Stimulated activated CD4-positive, alpha-beta T cell treated with anti-CD3 and anti-CD28 coated beads, Interleukin-4, amount 100 ng/mL, for 1 hour (primary cell): Measurements from ENCODE around the gene TNFRSF13B.
"Not testable (repeated sequence)": the region's sequence is repeated elsewhere in the genome, so short reads cannot be mapped to it uniquely, and the experiment has no call there.

Source experiments
- DNase-seq: peaks from one replicate; pipeline ENCODE4 v3.0.0-alpha.2; 2020

TNFRSF13B gene

DNA sequence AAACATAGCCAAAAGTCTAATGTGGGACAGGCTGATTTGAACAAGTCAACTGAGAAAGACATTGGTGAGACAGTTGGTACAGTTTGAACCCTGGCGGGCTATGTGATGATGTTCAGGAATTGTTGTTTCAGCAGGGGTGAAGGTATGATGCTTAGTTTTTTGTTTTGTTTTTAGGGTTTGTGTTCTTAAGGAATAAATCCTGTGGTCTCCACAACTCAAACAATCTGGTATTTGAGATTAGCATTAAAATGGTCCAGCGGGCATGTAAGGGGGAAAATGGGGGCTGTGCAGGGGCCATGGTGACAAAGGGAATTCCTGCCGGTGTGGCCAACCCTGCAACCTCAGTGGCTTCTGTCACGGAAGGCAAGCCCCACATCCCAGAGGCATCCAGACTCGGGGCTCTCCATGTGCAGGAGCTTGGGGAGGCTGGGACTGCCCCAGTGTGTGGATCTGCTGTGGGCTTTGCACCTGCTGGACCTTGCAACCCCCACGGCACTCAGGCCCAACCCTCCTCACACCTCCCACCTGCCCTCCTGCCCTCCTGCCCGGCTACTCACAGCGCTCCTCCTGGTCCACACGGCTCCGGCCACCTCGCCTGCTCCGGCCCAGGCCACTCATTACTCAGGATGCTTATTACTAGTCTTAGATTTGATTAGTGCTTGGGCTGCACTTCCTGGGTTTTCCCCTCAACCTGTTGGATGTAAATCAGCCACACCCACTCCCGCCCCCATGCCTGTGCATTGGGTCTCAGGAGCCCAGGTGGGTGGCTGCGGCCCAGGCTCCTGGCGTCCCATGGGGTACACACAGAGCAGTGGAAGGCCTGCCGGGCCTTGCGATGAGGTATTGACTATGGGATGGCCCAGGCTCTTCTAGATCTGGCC lies at the start of gene TNFRSF13B:
TNFRSF13B (minus strand) TSS at position 661 of the 881 bp plus-strand sequence; CDS start at position 618, 43 bp downstream.
- DNase-seq = no peak

DNA sequence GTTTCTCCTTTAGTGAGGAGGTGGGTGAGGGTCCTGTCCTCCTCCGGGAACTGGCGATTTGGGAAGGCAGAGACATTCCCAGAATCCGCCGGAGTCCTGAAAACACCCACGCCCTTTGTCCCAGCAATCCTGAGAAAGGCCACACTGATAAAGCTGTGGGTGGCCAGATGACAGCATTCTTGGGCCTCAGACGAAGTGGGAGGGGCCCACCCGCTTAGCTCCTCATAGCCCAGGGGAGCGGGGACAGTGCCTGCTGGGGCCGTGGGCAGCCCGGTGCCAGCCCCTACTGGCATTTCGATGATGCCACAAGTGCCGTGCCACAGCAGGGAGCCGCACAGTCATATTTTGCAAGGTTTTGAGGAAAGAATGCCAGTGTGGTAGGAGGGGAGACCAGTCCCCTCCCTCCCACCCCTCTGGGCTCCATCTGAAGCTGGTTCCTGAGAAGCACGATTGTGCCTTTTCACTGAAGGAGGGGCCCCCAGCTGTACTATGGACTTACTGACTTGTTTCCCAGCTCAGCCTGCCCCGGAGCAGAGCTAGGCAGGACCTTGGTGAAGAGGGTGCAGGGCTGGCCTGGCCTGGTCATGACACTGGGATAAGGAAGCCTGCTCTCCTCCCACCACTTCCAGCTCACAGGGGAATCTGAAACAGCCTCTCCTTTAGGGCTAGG lies 49.4 kb upstream of the TNFRSF13B start:
- DNase-seq = no peak

DNA sequence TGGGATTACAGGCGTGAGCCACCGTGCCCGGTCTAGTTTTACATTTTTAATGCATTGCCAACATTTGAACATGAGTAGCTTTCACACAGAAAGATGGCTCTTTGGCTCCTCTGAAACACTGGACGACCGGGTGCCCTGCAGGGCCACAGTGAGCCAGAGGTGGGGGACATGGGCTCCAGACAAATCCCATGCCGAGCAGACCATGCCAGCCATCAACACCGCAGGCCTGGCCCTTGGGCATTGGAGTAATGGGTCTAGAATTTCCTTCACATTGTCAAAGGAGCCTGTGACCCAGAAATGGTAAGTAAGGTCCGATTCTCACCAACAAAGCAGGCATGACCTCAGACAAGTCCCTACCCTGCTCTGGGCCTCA lies 48.9 kb upstream of the TNFRSF13B start:
- DNase-seq = no peak

DNA sequence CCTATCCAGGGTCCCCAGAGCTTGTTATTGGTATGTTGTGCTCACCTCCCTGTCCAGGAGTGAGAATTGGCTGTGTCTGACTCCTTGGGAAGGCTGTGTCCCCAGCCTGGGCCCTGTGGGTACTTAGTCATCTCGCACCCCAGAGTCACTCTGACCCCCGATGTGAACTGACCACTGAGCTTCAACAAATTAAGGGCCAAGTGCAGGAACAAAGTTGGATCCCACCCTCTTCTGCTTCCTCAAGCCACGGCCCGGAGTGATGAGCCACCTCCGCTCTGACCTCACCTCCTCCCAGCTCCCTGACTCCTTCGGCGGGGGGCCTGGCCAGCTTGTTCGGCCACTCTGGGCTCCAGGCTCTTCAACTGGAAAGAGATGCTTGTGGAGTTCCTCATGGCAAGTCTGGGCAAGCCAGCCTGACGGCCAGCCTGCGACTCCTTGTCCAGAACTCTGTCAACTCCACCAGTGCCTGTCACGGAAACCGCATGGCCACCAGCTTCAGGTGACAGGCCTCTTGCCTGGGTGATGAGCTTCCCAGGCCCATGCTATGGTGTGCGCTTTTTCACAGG lies 48.1 kb upstream of the TNFRSF13B start:
- DNase-seq = no peak

DNA sequence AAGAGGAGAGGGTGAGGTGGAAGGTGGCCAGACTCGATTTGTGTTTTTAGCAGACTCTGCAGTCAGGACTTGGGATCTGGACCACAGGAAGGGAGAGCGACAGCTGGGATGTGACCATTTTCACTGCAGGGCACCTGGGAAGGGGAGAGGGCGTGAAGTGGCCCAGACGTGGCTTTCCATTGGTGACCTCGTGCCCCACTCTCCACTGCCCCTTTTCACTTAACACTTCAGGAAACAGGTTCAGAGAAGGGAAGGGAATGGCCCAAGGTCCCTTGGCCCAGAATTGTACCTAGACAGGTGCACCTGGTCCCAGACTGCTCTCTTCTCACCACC lies 47.5 kb upstream of the TNFRSF13B start:
- no peak for DNase-seq

DNA sequence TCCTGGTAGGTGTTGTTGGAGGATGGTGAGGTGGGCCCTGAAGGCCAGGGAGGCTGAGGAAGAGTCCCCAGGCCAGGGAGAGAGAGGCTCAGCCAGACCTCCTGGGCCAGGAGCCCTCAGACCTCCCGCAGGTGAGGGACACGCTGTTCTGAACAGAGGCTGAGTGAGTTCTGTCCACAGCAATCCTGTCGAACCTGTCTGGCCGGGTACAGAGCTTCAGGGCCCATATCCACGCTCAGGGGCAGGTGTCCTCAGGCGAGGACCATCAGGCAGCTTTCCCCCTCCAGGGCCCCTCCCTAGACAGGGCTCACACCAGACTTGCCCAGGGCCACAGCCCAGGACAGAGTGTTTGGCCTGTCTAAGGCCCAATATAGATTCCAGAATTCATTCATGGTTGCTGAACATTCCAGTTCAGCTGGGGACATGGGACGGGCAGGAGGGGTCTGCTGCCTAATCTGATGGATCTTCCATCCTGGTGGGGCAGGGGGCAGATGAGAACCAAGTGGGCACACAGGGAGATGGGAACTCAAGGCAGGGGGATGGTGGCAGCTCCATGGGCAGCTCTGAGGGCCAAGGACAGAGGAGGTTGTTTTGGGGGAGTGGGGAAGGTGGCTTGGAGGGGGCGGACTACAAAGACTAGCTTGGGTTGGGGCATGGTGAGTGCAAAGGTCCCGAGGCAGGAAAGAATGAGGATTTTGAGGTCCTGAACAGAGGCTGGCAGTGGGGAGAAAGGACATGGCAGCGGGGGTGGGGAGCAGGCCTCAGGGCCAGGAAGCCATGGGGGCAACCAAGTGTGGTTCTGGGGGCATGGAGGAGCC lies 46.9 kb upstream of the TNFRSF13B start:
- no peak for DNase-seq

DNA sequence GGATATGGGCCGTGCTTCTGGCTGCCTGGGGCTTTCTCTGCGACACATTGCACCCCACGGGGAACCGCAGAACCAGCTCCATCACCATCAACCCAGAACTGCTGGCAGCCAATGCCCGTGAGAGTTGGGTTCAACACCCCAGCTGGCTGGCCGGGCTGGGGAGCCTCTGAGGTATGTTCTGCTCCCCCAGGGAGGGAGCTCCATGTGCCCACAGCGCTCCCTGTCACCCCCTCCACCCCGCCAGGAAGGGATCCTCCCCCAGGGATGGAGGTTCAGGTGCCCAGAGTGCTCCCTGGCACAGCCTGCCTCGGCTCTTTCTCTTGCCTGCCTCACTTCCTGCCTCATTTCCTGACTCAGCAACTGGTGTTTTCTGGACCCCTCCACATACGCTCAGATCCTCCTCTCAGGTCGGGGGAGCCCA lies 46.1 kb upstream of the TNFRSF13B start:
- no peak for DNase-seq

DNA sequence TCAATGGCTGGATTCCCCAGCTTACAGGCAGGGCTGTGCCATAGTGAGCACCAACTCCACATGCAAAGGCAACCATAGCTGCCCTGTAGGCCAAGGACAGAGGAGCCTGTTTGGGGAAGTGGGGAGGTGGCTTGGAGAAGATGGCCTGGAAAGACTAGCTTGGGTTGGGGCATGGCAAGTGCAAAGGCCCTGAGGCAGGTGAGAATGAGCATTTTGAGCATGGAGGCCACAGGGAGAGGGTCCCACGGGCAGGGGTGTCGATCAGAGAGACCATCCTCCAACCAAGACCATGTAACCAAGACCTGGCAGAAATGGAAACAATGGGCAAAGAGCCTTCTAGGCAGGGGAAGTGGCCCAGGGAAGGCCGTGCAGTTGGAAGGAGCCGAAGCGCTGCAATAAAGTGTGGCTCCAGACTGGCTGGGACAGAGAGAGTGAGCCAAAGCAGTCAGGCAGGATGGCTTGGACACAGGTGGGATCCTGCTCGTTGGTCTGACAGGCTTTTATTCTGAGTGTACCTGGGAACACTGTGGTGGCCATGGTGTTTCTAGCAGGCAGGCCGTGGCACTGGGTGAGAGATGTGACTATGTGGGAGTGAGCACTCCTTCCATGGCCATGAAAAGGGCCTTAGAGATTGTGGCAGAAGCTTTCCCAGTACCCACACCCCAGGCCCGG lies 45.6 kb upstream of the TNFRSF13B start:
- DNase-seq = no peak

DNA sequence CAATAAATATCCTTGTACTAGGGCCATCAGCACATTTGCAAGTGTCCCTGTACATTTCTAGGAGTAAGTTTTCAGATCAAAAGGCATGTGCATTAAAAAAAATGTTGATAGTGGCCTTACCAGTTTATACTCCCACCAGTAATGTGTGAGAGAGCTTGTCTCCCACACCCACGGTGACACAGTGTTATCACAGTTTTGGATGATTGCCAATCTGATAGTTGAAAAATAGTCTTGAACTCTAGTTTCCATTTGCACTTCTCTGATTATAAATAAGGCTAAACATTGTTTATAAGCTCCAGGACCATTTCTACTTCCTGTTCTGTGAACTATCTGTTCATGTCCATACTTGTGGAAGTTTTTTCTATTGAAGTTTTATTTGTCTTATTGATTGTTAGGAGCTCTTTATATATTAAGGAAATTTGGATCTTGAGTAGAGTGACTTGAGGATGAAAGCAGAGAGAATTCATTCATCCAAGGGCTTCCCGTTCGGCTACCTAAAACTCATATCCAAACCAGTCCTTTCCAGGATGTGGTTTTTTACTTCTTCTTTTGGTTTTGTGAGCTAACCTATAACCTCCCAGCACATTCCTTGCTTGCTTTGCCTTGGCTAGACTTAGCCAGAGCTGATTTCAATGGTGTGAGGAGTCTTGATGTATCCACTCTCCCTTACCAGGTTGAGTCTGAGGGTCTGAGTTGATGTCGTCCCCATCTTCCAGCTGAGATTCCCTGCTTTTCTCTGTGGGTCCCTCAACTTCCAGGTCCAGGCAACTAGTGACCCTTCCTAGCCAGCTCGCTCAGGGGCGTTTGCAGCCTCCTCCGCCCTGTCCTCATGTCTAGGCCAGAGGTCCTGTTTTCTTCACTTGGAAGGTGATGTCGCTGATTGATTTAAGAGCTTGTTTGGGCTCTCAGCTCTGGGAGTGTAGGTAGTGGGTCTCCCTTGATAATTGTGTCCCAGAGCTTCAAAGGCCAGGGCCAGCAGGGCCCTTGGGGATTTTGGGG lies 44.6 kb upstream of the TNFRSF13B start:
- not testable (repeated sequence) for DNase-seq

DNA sequence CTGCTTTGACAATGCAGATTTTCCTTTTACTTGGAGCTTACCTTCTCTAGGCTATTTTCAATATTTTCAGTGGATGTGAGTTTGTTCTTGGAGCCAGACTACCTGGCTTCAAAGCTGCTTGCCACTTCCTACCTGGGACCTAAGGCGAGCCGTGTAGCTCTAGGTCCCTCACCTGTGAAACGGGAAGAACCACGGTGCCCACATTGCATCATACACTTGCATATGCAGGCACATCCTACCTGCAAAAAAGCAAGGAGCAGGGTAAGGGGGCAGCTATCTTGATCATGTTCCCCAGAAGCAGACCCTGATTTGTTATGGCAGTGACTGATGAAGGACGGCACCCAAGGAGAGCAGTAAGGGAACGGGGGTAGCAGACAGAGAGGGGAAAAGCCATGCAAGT lies 43.3 kb upstream of the TNFRSF13B start:
- no peak for DNase-seq

DNA sequence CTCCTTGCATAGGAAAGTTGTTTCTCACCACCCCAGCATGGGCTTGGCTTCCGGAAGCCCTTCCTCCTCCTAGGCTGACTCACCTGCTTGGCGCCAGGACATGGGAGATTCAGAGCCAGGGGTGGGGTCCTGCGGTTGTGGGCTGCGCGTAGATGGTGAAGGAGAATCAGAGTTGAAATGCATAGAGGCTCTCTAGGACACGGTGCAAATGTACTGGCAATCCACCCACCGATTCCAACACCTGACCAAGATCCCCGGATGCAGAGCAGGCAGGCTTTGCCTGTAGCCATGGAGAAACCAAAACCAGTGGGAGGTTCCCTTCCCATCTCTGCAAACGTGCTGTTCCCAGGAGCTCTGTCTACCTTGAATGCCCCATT lies 42.8 kb upstream of the TNFRSF13B start:
- DNase-seq = not testable (repeated sequence)

DNA sequence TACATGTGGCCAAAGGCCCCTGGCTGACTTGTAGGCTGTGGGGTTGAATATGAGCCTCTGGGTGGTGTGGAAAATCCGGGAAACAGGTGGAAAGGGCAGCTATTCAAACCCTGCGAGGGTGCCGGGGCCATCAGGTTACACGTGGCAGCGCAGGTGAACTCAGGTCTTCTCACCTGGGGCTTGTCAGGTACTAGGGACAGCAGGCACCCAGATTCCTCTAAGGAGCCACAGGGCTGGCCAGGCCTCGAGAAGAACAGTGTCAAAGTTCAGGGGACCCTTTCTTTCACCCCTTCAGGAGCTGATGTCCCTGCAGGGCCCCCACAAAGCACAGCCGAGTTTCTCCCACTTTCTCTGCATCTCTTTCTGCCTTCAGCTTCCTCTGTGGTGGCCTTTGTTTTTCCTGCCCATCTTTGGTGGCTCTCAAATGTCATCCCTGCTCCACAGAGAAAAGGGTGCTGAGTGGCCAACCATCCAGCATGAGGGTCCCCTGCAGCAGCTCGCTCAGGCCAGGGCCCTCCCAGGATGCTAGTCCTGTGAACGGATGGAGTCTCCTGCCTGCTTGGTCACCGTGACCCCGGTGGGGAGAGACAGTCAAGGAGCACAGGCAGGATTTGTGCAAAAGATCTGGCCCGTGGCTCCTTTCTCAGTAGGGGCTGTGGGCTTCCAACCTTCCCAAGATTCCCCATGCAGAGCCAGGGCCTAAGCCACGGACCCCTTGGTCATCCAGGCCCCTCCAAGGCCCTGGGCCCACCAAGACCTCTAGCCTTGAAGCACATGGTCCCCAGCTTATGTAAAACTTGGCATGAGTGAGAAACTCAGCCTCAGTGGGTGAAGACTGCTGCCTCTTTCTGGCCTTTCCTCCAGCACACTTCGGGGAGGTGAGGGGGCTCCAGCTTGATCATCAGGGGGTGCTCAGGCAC lies 42.2 kb upstream of the TNFRSF13B start:
- not testable (repeated sequence) for DNase-seq

DNA sequence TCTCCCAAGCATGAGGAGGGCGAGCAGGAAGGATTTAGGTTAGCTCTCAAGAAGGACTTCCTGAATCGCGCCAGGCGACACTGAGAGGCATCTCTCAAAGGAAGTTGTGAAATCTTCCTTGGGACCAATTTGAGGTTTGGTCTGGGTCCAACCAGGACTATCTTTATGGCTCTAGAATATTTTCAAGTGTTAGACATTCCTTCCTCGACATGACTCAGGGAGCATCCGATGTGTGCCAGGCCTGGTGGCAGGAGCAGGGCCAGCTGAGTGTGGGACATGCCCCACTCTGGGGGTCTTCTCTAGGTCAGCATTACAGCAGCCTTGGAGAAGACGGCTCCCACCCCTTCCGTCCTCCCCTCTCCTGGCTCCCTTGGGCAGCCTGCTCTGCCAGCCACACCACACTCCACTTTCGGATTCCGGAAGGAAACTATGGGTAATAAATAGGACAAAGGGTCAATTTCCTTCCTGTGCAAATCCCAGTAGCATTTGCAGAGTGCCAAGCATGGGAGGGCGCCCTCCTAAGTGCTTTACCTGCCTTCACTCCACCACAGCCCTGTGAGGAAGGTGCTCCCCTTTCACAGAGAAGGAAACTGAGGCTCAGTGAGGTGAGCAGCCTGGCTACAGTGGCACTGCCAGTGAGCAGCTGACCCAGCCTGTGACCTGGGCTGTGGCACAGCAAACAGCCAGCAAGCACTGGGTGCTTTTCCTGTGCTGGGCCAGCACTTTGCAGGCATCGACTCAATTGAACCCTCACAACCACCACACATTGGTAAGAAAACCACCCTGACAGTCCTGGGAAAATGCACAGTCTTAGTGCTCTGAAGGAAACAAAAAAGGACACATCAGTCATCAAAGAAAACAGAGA lies 39.4 kb upstream of the TNFRSF13B start:
- DNase-seq = not testable (repeated sequence)

DNA sequence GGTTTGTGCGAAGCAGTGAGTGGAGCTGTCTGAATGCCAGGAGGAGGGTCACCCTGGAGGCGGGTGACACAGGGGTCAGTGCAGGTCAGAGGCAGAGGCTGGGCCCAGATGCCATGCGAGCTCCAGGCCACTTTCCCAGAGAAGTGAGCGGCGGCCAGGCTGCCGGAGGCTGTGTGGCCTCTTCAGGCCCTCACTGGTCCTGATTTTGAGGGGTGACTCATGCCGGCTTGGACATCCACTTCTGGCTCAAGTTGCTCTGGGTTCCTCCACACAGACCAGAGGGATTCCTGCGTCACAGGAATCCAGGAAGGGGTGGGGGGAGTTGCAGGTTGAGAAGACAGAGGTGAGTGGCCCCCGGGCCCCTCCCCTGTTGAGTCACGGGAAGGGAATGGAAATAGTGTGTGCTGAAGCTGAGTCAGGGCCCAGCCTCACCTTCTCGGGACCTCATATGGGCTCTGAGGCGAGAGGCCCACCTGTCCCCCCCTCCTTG lies 38.7 kb upstream of the TNFRSF13B start:
- not testable (repeated sequence) for DNase-seq

DNA sequence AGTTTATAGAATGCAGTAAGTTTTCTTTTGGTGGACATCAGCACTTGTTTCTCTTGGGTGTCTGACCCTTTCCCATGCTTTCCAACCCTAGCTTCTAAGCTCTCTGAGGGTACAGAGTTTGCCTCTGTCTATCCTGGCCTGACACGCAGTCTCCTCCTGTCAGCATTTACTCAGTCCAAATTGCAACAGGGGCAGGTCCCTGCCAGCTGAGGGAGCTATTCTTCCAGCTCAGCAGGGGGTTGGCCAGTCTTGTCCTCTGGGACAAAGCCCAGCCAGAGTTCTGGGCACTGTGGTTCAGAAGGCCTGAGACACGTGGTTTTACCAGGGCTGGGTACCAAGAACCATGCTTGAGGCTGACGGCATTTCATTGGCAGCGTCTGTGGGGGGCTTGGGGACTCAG lies 38.1 kb upstream of the TNFRSF13B start:
- not testable (repeated sequence) for DNase-seq

DNA sequence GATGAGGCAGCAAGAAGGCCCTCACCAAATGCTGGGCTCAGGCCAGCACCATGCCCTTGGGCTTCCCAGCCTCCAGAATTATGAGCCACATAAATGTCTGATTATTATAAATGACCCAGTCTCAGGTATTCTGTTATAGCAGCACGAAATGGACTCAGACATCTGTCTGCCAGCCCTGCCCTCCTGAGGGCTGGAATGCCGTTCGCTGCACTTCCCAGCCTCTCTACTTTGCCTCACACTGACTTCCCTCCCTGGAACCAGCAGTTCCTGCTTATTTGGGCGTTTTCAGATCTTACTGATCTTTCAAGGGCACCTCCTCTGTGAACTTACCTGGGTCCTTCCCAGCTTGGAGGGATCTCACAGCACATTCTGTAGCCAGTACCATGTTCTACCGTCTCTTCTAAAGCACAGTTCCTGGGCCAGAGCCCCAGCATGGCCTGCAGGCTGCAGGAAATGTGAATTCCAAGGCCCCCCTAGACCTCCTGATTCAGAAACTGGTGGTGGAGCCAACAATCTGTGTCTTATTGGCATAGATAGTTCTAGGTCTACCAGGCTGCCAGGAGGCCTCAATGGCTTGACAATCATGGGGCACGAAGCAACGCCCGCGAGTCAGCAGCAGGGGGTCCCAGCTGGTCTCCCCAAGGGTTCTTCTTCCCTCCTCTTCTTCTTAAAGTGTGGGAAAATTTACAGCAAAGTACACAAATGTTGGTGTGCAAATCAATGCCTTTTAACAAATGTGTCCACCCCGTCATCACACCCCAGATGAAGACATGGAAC lies 36.9 kb upstream of the TNFRSF13B start:
- DNase-seq = not testable (repeated sequence)

DNA sequence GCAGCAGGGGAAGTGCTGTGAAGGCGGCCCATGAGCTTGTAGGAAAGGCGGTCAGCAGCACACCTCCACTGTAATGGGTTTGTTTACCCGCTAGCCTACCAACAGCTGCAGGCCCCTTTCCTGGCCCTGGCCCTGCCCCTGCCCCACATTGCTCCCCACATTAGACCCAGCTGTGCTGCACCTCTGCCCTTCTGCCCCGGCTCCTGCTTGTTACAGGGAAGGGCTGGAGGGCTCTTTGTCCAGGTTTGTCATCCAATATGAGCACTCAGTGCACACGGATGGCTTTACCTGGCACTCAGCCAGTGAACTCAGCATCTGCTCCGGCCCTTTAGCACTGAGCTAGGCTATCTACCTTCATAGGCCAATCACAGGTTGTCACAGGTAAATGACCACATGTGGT lies 36.0 kb upstream of the TNFRSF13B start:
- DNase-seq = not testable (repeated sequence)

DNA sequence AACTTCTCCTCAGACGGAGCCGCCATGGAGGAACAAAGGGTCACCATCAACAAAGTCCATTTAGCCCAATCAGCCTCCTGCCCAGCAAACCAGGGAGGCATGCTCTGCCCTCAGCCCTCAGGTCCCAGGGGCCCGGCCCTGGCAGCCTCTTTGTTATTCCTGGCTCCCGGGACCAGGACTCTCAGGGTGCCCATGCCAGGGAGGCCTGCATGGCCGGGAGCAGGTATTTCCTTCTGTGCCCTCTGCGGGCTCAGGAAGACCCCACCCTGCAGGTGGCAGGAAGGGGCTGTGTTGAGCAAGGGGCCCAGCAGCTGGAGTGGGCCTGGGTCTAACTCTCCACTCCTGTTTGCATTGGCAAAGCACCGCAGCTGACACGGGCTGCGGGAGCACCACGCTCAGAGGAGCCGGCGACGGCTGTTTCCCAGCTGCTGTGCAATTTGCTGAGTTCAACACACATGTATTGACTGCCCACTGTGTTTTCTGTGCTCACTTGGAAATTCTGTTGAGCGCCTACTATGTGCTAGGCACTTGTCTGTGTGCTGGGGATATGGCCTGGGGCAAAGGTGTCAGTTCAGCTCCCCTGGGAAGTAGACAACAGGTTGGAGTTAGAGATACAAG lies 33.2 kb upstream of the TNFRSF13B start:
- DNase-seq = not testable (repeated sequence)
